CD14-positive monocyte (primary cell): ENCODE data around the gene KBTBD13. TPM values are rescaled to one million over a fixed set of nuclear protein-coding genes. Genes with fewer than 3 reads are reported as not detected.

ENCODE experiments used
- DNase-seq, 3 donors: peaks; one replicate each; pipeline ENCODE4 v3.0.0-alpha.2; 2011 to 2022
- H2AFZ ChIP-seq: 2 replicates; pipeline ENCODE4 v1.6.0; 2012; ENCODE audit warnings: mild to moderate bottlenecking, low read depth, low read length, inconsistent platforms; ENCODE audit not compliant: insufficient read depth, poor library complexity, severe bottlenecking
- H3K27ac ChIP-seq, 2 donors: 1 replicate in 1 of 2; 2 replicates in 1 of 2; pipeline ENCODE4 v1.5.1; 2012 to 2013; ENCODE audit warnings: low read length in 2 of 2, control low read depth in 1 of 2, inconsistent platforms in 1 of 2, low read depth in 1 of 2, mild to moderate bottlenecking in 1 of 2
- H3K27me3 ChIP-seq, 2 donors: one replicate each; pipeline versions ENCODE4 v1.6.0 to v1.6.1; 2011 to 2013; ENCODE audit warnings: low read length in 2 of 2; ENCODE audit not compliant: control insufficient read depth in 2 of 2, insufficient read depth in 2 of 2
- H3K36me3 ChIP-seq, 2 donors: replicated peaks in 1 of 2; 1 replicate in 1 of 2; 2 replicates in 1 of 2; pipeline versions ENCODE4 v1.5.1 to v1.6.1; 2012 to 2013; ENCODE audit warnings: low read length in 2 of 2, control low read depth in 1 of 2, inconsistent platforms in 1 of 2, mild to moderate bottlenecking in 1 of 2; ENCODE audit not compliant: insufficient read depth in 2 of 2, control insufficient read depth in 1 of 2
- H3K4me1 ChIP-seq, 2 donors: 1 replicate in 1 of 2; 2 replicates in 1 of 2; pipeline versions ENCODE4 v1.5.1 to v1.6.1; 2012 to 2013; ENCODE audit warnings: low read length in 2 of 2, control low read depth in 1 of 2, inconsistent platforms in 1 of 2, mild to moderate bottlenecking in 1 of 2, moderate library complexity in 1 of 2; ENCODE audit not compliant: insufficient read depth in 2 of 2, control insufficient read depth in 1 of 2
- H3K4me2 ChIP-seq: replicated peaks from 2 replicates; pipeline ENCODE3; 2012; ENCODE audit warnings: low read length, moderate library complexity, mild to moderate bottlenecking; ENCODE audit not compliant: poor library complexity, severe bottlenecking; ENCODE audit errors: extremely low read depth
- H3K4me3 ChIP-seq, 3 experiments: fragments of 200-600 bp in 1 of 3; sonication (generic) in 1 of 3; replicated peaks in 1 of 3; 1 replicate in 2 of 3; 2 replicates in 1 of 3; pipeline ENCODE4 v1.5.1; 2011 to 2013; ENCODE audit warnings: low read length in 3 of 3, mild to moderate bottlenecking in 3 of 3, control low read depth in 2 of 3, low read depth in 2 of 3, inconsistent platforms in 1 of 3, moderate library complexity in 1 of 3
- H3K79me2 ChIP-seq: 2 replicates; pipeline ENCODE4 v1.6.0; 2012; ENCODE audit warnings: mild to moderate bottlenecking, control low read depth, inconsistent platforms, low read length, moderate library complexity; ENCODE audit not compliant: insufficient read depth
- H3K9ac ChIP-seq: 2 replicates; pipeline ENCODE4 v1.6.0; 2017; ENCODE audit warnings: low read length, mild to moderate bottlenecking; ENCODE audit not compliant: insufficient read depth, poor library complexity, severe bottlenecking
- H3K9me3 ChIP-seq, 2 donors: replicated peaks in 1 of 2; 1 replicate in 1 of 2; 2 replicates in 1 of 2; pipeline versions ENCODE4 v1.5.1 to v1.6.1; 2012 to 2013; ENCODE audit warnings: low read length in 2 of 2, control low read depth in 1 of 2; ENCODE audit not compliant: control insufficient read depth in 1 of 2, insufficient read depth in 1 of 2
- H4K20me1 ChIP-seq: 2 replicates; pipeline ENCODE4 v1.6.0; 2012; ENCODE audit warnings: mild to moderate bottlenecking, low read length, control low read depth, moderate library complexity; ENCODE audit not compliant: insufficient read depth
- H3K27ac Mint-ChIP-seq, 7 donors: one replicate each; pipeline ENCODE4 v1.8.0; 2020; ENCODE audit warnings: mild to moderate bottlenecking in 7 of 7, mixed read lengths in 7 of 7, moderate library complexity in 6 of 7, inconsistent platforms in 2 of 7
- H3K27me3 Mint-ChIP-seq, 3 donors: one replicate each; pipeline ENCODE4 v1.8.0; 2021 to 2022; ENCODE audit warnings: low read depth in 3 of 3, mild to moderate bottlenecking in 3 of 3, mixed read lengths in 3 of 3, moderate library complexity in 3 of 3, inconsistent platforms in 1 of 3
- H3K36me3 Mint-ChIP-seq, 2 donors: one replicate each; pipeline ENCODE4 v1.8.0; 2020; ENCODE audit warnings: mixed read lengths in 2 of 2, inconsistent platforms in 1 of 2, mild to moderate bottlenecking in 1 of 2
- H3K4me1 Mint-ChIP-seq: one replicate; pipeline ENCODE4 v1.8.0; 2020; ENCODE audit warnings: mild to moderate bottlenecking, mixed read lengths
- H3K4me3 Mint-ChIP-seq, 2 donors: one replicate each; pipeline ENCODE4 v1.8.0; 2020; ENCODE audit warnings: mild to moderate bottlenecking in 2 of 2, mixed read lengths in 2 of 2, moderate library complexity in 1 of 2
- H3K9me3 Mint-ChIP-seq, 7 donors: one replicate each; pipeline ENCODE4 v1.8.0; 2020 to 2022; ENCODE audit warnings: mixed read lengths in 7 of 7, mild to moderate bottlenecking in 6 of 7, moderate library complexity in 6 of 7, inconsistent platforms in 2 of 7
- WGBS: methylation state at CpG from one replicate; pipeline ENCODE4 v1.1.5; 2013; ENCODE audit warnings: missing lambda C conversion rate; ENCODE audit not compliant: insufficient coverage; 5-methylcytosine and 5-hydroxymethylcytosine counted together
- intact Hi-C, 2 donors: fragments of 100-400 bp; cut with micrococcal nuclease; formaldehyde crosslinking; loops; one replicate each; pipeline versions ENCODE4 v1.15.0 to v1.15.1; 2023
- polyA plus RNA-seq, 3 donors: library from polyadenylated mRNA; depleted of rRNA in 1 of 3; unstranded in 2 of 3; stranded (reverse) in 1 of 3; fragments of 300-500 nt in 2 of 3; fragments of >200 nt in 1 of 3; fragmentation: Illumina TruSeq in 2 of 3; gene quantifications; 1 replicate in 2 of 3; 2 replicates in 1 of 3; pipeline ENCODE4 v1.2.3, GENCODE V29; 2012 to 2021
- TF ChIP-seq, protein P1 (sequence below): fragments of 200-600 bp; IDR thresholded peaks from one replicate; pipeline ENCODE4 v1.8.0; 2022; ENCODE audit warnings: antibody characterized with exemption, mild to moderate bottlenecking

Gene KBTBD13
- polyA plus RNA-seq, 3 donors = not detected

DNA sequence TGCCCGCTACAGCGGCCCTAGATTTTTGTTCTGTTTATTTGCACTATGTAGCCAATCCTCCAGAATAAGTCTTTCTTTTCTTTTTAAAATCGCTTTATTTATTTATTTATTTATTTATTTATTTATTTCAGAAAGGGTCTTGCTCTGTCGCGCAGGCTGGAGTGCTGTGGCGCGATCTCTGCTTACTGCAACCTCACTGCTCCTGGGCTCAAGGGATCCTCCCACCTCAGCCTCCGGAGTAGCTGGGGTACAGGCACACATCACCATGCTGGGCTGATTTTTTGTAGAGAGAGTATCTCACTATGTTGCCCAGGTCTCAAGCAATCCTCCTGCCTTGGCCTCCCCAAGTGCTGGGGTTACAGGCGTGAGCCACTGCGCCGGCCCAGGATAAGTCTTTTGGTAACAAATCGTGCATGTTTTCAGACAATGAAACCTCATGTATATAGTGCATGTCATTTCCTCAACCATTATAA lies 46.8 kb upstream of the KBTBD13 start:
- Mint-ChIP-seq H3K27ac (no peak overlapping the region), H3K27me3 (peaks cover 8 to 13% (median 10%) of the 10 kb centered on the region in 3 donors), H3K9me3 (no peaks in the 10 kb centered on the region), H3K36me3 (peaks cover 17 to 20% of the 10 kb centered on the region in 2 donors), H3K4me3 (peak overlapping the region in 1 of 2 donors; percentile 84), H3K4me1 (peaks cover 26% of the 10 kb centered on the region)
- intact Hi-C loops = loop anchor here in 1 of 2 donors (10.0 kb wide), 1 partner anchor 265 kb away; the partner anchor contains the start of gene RNU5A-1
- Histone ChIP-seq H3K27ac (no peak overlapping the region), H4K20me1 (peaks cover 8% of the 10 kb centered on the region), H3K9ac (peak overlapping the region; percentile 78), H3K9me3 (no peaks in the 10 kb centered on the region), H3K36me3 (peaks cover 12 to 22% of the 10 kb centered on the region in 2 donors), H3K4me1 (peaks cover 24 to 29% of the 10 kb centered on the region in 2 donors), H2AFZ (peak overlapping the region; percentile 99), H3K4me3 (peak overlapping the region; percentile 75 to 90 (median 87)), H3K4me2 (peak overlapping the region; percentile 92), H3K27me3 (peaks cover 0 to 9% of the 10 kb centered on the region in 2 donors), H3K79me2 (peaks cover 7% of the 10 kb centered on the region)
- TF ChIP-seq, protein P1, sequence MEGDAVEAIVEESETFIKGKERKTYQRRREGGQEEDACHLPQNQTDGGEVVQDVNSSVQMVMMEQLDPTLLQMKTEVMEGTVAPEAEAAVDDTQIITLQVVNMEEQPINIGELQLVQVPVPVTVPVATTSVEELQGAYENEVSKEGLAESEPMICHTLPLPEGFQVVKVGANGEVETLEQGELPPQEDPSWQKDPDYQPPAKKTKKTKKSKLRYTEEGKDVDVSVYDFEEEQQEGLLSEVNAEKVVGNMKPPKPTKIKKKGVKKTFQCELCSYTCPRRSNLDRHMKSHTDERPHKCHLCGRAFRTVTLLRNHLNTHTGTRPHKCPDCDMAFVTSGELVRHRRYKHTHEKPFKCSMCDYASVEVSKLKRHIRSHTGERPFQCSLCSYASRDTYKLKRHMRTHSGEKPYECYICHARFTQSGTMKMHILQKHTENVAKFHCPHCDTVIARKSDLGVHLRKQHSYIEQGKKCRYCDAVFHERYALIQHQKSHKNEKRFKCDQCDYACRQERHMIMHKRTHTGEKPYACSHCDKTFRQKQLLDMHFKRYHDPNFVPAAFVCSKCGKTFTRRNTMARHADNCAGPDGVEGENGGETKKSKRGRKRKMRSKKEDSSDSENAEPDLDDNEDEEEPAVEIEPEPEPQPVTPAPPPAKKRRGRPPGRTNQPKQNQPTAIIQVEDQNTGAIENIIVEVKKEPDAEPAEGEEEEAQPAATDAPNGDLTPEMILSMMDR = no peak
- WGBS = no CpG with 5 or more reads among the region's 12 CpGs
- DNase-seq = no peak

DNA sequence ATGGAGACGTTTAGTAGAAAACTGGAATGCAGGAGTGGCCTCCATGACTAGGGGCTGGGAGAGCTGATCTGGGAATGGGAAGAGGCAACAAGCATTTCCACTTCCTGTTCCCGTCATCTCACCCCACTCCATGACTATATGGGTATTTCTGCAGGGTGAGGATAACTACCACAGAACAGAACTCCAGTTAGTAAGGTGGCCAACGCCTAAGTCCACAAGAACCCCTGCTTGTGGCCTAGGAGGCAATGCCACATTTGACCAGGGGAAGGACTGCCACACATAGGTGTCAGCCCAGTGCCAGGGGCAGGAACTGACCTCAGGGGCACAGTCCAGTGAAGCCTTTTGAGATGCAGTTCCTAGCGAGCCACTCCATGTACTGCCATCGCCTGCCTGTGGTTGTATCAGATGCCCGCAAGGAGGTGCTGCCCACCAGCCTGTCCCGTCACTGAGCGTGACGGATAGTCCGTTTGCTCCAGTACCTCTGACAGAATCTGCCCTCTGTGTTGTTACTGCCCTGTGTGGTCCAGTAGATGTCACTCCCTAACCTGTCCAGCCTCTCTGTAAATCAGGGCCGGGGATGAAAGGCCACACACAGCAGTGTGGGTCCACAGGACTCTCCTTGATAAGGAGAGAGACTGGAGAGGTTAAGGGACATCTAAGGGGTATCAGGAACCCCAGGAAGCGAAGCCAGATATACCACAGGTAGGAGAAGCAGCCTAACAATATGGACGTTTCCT lies 43.6 kb upstream of the KBTBD13 start:
- Histone ChIP-seq H3K27me3 (peaks cover 0 to 9% of the 10 kb centered on the region in 2 donors), H2AFZ (peak overlapping the region; percentile 60), H3K4me2 (no peak overlapping the region), H3K4me1 (peaks cover 17 to 20% of the 10 kb centered on the region in 2 donors), H3K9ac (no peak overlapping the region), H3K79me2 (peaks cover 7% of the 10 kb centered on the region), H3K4me3 (no peak overlapping the region), H3K9me3 (no peaks in the 10 kb centered on the region), H3K27ac (no peak overlapping the region), H3K36me3 (no peaks in the 10 kb centered on the region), H4K20me1 (peaks cover 3% of the 10 kb centered on the region)
- Mint-ChIP-seq H3K36me3 (no peaks in the 10 kb centered on the region), H3K4me3 (peak overlapping the region in 1 of 2 donors; percentile 59), H3K27ac (peak overlapping the region in 1 of 7 donors; percentile 40), H3K4me1 (peaks cover 21% of the 10 kb centered on the region), H3K9me3 (no peaks in the 10 kb centered on the region), H3K27me3 (peaks cover 8 to 16% (median 12%) of the 10 kb centered on the region in 3 donors)
- intact Hi-C loops = loop anchor here in 1 of 2 donors (10.0 kb wide), 1 partner anchor 262 kb away; the partner anchor contains the start of gene RNU5A-1
- peak; percentile 46 to 69 (median 67) for DNase-seq
- WGBS = 15% methylated on average over 9 of the region's 13 CpGs
- TF ChIP-seq, protein P1 = peak; percentile 67
